SKM-1 treated with dmso at 0.1 percent for 144 hours (cell line): ENCODE results near the gene RUBCNL.
A peak's percentile ranks its signal among the peaks of the same experiment; 100 is the strongest.

Experiments
- DNase-seq: peaks from one replicate; lab custom pipeline; 2025; ENCODE audit not compliant: unreplicated experiment; lab: John Stamatoyannopoulos, UW

RUBCNL gene

DNA sequence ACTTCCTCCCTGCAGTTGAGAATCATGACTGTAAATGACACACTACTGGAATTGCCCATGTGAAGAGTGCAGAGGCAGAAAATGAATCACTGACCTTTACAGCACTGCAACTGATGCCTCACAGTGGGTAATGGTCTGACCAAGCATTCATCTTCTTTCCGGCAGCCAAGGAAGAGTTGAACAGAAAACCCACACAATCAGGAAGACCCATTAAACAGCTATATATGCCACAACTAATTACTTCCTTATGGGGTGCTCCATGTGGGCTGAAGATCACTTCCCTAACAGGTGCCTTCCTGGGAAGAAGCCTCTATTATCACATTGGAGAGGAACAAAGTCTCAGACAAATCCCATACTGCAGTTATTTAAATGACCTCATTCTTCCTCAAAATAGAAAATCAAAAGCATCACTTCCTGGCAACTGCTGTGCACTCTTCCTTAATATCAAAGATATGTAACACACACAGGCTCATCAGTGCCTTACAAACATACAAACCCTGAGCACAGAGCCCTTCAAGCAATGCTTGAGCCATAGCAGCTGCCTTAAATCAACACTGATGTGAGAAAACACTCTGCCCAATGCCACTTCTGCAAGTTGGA lies 45.8 kb downstream of the RUBCNL start:
- peak; percentile 69 for DNase-seq

- no peak for DNase-seq
These were observed 46.4 kb downstream of the RUBCNL start for GRCh38 chr13:46340631-46341111.

DNA sequence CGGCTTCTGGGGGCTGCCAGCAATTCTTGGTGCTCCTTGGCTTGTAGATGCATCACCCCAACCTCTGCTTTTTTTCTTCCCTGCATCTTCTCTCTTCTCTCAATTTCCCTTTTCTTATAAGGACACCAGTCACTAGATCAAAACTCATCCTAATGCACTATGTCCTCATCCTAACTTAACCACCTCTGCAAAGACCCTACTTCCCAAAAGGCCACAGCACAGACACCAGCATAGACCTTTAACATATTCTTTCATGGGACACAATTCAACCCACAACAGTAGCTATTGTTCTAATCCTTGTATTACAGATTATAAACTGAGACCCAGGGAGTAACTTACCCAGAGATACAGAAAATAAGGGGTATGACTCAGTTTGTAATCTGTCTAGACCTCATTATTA lies 47.0 kb downstream of the RUBCNL start:
- no peak for DNase-seq

DNA sequence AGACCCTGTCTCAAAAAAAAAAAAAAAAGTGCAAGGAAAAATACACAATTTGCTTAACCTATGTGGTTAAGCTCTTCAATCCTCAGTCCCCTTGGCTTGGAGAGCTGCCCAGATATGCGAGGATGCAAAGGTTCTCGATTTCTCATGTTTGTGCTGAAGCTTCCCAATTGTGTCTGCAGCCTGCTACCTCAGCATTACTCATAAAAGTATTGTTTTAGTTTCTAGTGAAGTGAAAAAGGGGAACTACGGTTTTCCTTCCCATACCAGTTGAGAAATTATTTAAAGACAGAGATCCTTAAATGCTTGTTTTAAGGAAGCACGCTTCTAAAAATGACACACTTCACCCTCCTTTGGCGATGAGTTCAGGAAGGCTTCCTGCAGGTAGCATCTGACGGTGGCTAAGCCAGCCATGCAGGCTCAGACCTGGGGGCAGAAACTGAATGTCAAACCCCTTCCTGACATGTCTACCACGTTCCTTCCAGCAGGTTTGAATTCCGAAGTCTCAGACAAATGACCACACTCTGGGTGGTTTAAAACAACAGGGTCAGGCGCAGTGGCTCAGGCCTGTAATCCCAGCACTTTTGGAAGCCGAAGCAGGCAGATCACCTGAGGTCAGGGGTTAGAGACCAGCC lies 47.9 kb downstream of the RUBCNL start:
- peak; percentile 94 for DNase-seq

DNA sequence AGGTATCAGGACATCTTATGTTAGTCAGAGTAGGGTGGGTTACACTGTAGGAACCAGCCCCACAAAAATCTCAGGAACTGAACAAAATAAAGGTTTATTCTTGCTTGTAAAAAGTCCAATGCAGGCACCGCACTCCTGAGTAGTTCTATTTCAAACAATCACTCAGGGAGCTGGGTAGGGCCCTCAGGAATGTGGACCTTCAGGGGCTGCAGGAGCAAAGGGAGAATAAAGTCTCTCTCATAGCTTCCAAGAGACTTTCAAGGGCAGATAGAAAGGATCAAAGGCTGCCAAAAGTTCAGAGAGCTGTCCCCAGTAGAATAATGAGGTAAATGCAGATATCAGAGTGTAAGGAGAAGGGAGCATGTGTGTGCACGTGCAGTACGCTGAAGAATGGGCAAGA lies 49.4 kb downstream of the RUBCNL start:
- DNase-seq, result no peak

DNA sequence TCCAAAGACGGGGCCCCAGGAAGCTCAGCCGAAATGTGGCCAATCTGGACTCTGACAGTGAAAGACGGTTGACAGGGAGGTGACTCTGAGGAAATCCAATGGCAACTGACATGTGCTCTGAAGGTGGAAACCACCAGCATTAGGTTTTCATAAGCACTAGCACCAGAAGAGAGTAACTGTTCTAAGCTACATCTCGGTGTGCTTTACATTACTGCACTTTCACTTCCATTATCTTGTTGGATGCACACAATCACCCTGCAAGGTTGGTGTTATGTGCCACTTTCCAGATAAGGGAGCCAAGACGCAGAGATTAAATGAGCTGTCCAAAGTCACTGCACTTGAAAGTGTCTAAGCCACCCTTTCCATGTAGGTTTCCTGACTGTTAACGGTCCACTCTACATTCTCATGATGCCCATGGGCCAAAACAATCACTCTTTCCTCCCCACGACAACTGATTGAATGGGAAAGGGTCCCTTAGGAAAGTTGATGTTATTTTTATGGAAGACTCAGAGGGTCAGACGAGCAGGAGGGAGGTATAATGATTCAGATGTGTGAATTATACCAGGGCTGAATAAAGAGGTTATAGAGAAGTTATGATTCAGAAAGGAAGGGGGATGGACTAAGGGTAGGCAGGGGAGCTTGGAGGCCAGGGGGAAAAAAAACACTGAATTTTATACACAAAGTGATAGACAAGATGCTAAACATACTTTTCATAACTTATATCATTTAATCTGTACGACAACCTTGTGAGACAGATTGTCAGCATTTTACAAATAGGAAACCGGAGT lies 52.8 kb downstream of the RUBCNL start:
- DNase-seq, result no peak

DNA sequence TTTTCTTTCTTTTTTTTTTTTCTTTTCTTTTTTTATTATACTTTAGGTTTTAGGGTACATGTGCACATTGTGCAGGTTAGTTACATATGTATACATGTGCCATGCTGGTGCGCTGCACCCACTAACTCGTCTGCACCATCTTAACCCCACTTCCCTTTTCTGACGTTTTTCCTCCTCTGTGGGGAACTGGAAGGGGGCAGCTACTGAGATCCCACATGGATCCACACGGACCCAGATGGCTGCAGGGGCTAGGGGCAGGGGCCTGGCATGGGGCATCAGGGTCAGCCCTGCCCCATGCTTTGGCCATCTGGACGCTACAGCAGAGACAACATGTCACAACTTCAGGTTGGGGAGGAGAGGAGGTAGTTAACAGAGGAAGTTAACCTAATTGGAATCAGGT lies 54.3 kb downstream of the RUBCNL start:
- no peak for DNase-seq

DNA sequence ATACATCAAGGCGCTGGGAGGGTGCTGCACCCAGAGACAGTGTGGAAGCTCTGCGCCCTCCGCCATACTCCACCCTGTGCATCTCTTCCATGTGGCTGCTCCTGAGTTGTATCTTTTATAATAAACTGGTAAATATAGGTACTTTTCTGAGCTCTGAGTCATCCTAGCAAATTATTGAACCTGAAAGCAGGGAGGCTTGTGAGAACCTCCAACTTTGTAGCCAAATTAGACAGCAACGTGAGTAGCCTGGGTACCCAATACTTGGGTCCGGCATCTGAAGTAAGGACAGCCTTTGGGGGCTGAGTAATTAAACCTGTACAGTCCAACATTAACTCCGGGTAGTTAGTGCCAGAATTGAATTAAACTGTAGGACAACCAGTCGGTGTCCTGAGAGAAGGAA lies 57.4 kb downstream of the RUBCNL start:
- DNase-seq, result no peak

- DNase-seq, result no peak
These were observed 59.8 kb downstream of the RUBCNL start for GRCh38 chr13:46327246-46327645.

DNA sequence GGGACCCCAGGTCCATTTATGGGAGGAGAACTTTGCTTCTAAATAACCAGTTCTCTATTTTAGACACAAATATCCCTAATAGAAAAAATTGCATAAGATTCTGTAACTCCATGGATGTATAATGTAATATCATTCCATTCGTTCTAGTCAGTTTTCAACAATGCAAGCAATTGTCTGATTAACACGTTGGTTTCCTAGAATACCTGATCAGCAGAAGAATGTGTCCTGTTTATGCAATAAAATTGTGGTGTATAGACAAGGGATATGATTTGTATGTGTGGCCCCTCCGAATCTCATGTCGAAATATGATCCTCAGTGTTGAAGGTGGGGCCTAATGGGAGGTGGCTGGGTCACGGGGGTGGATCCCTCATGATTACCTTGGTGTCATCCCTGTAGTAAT lies 62.1 kb downstream of the RUBCNL start:
- DNase-seq, result no peak

- peak; percentile 73 for DNase-seq
These were observed 65.4 kb downstream of the RUBCNL start for GRCh38 chr13:46321494-46322225.

DNA sequence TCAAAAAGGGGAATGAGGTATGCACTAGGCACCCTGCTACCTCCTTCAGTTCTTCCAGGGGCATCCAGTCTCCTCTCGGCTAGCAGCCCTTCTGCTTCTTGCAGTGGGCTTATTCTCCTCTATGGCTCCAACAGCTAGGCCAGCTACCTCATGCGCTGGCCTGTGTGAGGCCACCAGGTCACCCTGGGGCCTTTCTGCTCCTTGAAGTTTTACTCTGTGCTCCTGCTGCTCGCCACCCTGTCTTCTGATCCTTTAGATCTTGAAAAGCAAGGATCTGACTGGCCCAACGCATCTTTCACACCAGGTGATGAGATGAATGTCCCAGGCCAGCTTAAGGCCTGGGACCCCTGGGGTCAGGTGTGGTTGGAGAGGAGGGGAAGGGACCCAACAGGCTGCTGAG lies 66.2 kb downstream of the RUBCNL start:
- DNase-seq, result no peak

GRCh38 chr13:46320406-46320805 lies 66.6 kb downstream of the RUBCNL start:
- no peak for DNase-seq

GRCh38 chr13:46318986-46319385 lies 68.1 kb downstream of the RUBCNL start:
- DNase-seq, result no peak

- no peak for DNase-seq
These were observed 69.9 kb downstream of the RUBCNL start for GRCh38 chr13:46317120-46317519.

DNA sequence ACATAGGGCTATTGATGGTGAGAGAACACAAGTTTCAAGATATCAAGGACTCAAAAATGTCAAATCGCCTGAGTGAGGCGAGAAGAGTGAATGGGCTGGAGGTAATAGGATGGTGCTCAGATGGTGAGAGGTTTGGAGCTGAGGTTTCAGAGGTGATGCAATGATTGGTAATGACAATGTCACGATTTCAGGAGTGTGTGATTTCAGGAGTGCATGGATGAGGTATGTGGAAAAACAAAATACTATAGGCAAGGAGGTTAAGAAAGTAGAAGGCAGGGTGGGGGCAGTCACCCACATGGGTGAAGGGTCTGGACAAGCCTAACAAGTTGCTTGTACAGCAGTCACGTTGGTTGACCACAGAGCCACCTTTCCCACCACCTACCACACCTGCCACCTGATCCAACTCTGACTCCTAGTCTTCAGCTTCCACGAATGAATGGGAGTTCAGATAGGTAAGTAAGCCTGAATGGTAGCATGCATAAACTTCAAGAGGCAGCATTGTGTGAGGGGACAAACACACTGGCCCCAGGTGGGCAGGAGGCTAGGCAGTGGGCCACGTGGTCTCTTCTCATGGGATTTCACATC lies 71.5 kb downstream of the RUBCNL start:
- DNase-seq, result no peak

DNA sequence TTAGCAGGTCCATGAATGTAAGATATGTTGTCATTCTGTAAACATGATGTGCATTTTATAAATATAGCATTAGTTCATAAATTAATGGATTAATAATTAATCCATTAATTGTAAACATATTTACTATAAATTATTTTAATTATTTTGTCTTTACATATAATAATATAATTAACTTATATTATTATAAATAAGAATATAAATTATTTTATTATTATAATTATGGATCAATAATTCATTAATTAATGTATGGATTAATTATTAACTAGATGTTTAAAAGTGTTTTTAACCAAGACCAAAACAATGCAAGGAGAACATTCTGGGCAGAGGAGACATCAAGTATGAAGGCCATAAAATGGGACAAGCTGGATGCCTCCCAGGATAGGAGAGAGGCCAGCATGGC lies 72.0 kb downstream of the RUBCNL start:
- DNase-seq, result no peak

DNA sequence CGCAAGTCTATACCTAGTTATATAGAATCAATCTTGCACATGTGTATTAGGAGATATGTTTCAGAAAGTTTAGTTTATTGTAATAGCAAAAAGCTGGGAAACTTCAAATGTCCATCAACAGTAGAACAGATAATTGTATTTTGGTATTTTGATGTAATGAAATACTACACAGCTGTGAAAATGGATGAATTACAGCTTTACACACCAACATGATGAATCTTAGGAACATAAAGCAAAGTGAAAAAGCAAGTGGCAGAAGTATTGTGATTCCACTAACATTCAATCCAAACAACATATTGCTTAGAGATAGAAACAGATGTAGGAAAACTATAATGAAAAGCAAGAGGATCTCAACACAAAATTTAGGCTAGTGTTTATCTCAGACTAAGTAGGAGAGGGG lies 72.5 kb downstream of the RUBCNL start:
- no peak for DNase-seq

GRCh38 chr13:46313432-46314257 lies 73.4 kb downstream of the RUBCNL start:
- DNase-seq, result no peak

DNA sequence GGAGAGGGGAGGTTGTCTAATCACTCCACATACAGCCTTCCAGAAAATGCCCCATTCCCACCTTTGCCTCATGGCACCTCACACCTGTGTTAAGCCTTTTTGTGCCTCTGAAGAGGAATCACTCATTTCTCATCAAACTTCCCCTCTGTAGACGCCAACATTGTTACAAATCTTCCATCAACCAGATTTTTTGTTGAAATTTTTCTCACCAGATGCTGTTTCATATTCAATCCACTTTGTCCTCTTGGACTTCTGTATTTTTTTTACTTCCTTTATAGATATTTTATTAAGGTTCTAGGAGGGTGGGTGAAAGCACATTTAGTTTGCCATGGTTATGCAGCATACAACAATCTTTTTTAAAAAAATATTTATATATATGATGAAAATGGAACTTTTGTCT lies 74.0 kb downstream of the RUBCNL start:
- DNase-seq, result no peak
